GM19452 (cell line): ENCODE results near the gene ZMYM3.
"Not testable (repeated sequence)": the region's sequence is repeated elsewhere in the genome, so short reads cannot be mapped to it uniquely, and the experiment has no call there.

Experiments used
- ATAC-seq: cut with Tn5 transposase; IDR thresholded peaks from one replicate; pipeline ENCODE4 v1.9.1; 2021; ENCODE audit not compliant: unreplicated experiment

ZMYM3 gene

DNA sequence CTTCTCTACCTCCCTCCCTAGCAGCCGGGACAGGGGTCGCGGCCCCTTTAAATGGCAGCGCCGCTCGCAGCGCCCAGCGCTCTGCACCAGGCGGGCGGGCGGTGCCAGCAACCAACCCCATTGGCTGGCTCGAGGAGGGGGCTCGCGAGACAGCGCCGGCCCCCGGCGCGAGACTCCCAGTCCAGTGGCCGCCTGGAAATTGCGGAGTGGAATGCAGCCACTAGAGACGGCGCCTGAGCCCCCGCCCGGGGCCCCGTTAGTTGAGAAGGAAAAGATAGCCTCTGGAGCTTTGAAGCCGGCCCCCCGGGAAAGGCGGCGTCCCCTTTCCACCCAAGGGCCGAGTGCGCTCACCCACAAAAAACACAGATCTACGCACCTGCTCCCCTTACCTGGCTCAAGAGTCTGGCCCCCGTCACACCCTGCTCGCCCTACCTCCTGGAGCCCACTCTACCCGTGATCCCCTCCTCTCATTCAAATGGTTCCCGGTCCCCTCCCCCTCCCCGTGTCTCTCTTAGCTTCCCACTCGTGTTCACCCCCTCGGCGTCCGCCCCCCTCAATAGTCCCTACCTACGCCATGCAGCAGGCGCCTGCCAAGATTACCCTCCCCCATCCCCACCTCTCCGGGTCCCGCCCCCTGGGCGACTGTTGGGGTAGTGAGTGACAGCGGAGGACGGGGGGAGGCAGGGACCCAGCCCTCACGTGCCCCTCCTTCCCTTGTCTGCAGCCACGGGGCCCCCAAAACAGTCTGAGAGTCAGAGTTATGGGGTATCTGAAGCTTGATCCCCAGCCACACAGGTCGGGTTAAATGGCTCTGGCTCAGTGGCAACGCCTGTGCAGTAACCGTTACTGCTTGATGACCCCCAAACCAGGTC lies at the start of gene ZMYM3:
Gene ZMYM3, minus strand, starts transcription at position 49 of the 872 bp plus-strand sequence. CDS start 885 bp downstream, outside the sequence.
- ATAC-seq = peak; percentile 83

GRCh38 chrX:71302461-71303213 lies 48.7 kb upstream of the ZMYM3 start:
- ATAC-seq = no peak

- no peak for ATAC-seq
These were observed 47.4 kb upstream of the ZMYM3 start, which contains the start of gene ITGB1BP2 for GRCh38 chrX:71301195-71301924. Gene ITGB1BP2 (plus strand): TSS chrX:71301750. CDS start chrX:71301807, 57 bp downstream.

GRCh38 chrX:71300495-71300894 lies 46.6 kb upstream of the ZMYM3 start:
- ATAC-seq = not testable (repeated sequence)

DNA sequence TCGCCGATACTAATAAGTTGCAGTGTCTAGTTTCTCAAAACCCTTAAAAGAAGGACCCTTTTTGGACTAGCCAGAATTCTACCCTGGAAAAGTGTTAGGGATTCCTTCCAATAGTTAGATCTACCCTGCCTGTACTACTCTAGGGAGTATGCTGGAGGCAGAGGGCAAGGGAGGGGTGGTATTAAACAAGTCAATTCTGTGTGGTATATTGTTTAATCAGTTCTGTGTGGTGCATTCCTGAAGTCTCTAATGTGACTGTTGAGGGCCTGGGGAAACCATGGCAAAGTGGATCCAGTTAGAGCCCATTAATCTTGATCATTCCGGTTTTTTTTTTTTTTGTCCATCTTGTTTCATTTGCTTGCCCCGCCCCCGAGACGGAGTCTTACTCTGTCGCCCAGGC lies 46.1 kb upstream of the ZMYM3 start:
- not testable (repeated sequence) for ATAC-seq

GRCh38 chrX:71298119-71298518 lies 44.2 kb upstream of the ZMYM3 start:
- ATAC-seq = no peak

- ATAC-seq = no peak
These were observed 42.9 kb upstream of the ZMYM3 start for GRCh38 chrX:71296806-71297205.

- ATAC-seq = no peak
These were observed 38.9 kb upstream of the ZMYM3 start for GRCh38 chrX:71292669-71293365.

- no peak for ATAC-seq
These were observed 37.4 kb upstream of the ZMYM3 start for GRCh38 chrX:71291381-71291780.

GRCh38 chrX:71285929-71286328 lies 32.0 kb upstream of the ZMYM3 start:
- ATAC-seq = no peak

DNA sequence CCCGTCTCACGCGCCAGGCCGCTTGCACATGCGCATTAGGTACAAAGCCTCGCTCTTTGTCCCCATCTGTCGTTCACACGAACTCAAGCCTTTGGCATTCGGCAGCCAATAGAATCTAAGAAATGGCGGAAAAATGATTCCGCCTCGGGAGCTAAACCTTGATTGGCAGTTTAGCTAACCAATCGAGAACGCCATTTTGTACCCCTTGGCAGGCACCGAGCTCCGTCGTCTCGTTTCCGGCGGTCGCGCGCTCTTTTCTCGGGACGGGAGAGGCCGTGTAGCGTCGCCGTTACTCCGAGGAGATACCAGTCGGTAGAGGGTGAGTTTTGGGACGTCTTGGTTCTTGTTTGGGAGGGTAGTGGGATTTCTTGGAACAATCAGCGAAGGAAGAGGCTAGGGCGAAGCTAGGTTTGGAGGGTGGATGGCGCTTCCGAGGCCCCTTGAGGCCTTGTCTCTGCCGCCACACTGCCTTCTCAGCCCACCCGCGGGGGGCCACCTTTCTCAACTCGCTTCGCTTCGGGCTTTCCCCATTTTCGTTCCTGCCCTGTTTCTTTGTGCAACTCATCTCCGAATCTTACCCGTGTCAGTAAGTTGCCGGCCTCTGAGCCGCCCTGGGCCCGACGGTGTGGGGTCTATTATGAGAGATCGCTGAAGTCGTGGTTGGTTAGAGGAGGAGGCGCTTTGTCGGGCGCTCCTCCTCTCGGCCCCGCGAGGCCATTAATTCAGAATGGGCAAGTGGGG lies 29.6 kb upstream of the ZMYM3 start, which contains the start of gene NONO:
Gene NONO, plus strand, starts transcription at position 233 of the 741 bp plus-strand sequence. CDS start 7,003 bp downstream, outside the sequence.
- peak; percentile 84 for ATAC-seq

DNA sequence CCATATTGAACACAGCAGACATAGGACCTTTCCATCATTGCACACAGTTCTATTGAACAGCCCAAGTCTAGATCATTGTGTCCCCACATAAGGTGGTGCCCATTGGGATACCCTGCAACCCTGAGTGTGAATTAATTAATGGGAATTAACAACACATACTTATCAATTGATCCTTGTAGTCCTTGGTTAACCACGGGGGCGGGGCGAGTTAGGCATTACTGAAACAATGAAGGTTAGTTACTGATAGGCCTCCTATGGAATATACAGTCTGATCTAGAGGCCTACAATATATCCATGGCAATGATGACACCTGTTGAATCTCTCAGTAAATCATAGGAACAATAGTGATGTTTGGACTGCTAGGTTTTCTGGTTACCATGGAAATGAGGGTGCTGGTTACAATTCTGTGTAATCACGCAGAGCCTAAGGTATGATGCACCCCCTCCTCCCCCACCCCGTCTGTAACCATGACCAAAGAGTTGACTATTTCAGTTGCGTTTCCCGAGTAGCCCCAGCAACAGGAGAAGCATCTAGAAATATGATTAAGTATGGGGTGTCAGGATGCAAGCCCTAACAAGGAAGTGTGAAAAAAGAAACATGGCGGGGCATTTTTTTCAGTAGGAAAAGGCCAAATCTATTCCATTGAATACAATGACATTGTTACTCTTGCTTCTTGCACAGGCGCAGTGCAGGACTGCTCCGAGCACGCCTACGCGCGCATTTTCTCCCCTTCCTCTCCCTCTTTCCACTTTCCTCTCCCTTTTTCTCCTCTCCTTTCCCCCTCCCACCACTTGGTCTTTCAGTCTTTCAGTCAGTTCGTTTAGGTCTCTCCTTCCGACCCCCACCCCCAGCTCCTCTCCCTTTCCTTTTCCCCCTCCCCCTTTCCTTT lies 28.8 kb upstream of the ZMYM3 start:
- ATAC-seq = peak; percentile 36

- not testable (repeated sequence) for ATAC-seq
These were observed 27.4 kb upstream of the ZMYM3 start for GRCh38 chrX:71281300-71281699.

DNA sequence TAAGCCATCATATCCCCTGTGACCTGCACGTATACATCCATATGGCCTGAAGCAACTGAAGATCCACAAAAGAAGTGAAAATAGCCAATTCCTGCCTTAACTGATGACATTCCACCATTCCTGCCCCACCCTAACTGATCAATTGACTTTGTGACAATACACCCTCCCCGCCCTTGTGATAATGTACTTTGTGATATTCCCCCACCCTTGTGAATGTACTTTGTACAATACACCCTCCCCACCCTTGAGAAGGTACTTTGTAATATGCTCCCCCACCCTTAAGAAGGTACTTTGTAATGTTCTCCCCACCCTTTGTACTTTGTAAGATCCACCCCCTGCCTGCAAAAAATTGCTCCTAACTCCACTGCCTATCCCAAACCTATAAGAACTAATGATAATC lies 18.4 kb upstream of the ZMYM3 start:
- not testable (repeated sequence) for ATAC-seq

- ATAC-seq = no peak
These were observed 16.0 kb upstream of the ZMYM3 start for GRCh38 chrX:71269801-71270395.

DNA sequence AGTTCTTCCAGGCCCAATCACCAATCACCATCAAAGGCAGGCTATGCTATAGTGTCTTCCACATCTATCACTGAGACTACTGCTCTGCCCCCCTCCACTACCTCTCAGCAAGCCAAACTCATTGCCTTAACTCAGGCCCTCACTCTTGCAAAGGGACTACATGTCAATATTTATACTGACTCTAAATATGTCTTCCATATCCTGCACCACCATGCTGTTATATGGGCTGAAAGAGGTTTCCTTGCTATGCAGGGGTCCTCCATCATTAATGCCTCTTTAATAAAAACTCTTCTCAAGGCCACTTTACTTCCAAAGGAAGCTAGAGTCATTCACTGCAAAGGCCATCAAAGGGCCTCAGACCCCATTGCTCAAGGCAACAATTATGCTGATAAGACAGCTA lies 14.7 kb upstream of the ZMYM3 start:
- not testable (repeated sequence) for ATAC-seq

DNA sequence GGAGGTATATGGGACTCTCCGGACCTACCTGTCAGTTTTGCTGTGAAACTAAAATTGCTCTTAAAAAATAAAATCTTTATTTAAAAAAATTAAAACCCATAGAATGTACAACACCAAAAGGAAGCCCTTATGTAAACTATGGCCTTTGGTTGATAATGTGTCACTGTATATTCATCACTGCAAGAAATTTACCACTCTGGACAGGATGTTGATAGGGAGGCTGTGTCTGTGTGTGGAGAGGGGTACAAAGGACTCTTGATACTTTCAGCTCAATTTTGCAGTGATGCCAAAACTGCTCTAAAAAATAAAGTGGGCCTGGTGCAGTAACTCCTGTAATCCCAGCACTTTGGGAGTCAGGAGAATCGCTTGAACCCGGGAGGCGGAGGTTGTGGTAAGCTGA lies 2.9 kb upstream of the ZMYM3 start:
- ATAC-seq = no peak

DNA sequence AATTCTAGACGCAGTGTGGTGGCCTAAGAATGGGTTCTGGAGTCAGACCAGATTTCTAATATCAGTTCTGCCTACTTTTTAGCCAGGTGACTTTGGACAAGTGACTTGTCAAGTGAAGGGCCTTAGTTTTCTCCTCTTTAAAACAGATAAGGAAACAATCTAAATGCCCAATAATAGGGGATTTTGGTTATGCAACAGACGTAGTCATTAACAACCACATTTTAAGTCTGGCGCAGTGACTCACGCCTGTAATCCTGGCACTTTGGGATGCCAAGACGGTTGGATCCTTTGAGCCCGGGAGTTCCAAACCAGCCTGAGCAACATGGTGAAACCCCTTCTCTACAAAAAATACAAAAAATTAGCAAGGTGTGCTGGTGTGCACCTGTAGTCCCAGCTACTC lies 2.1 kb upstream of the ZMYM3 start:
- no peak for ATAC-seq
